SK-N-DZ (cell line): ENCODE data around the gene OLFML2B.

Experiments
- DNase-seq: peaks from one replicate; pipeline ENCODE4 v3.0.0-alpha.2; 2015; ENCODE audit warnings: low spot score

Gene OLFML2B

DNA sequence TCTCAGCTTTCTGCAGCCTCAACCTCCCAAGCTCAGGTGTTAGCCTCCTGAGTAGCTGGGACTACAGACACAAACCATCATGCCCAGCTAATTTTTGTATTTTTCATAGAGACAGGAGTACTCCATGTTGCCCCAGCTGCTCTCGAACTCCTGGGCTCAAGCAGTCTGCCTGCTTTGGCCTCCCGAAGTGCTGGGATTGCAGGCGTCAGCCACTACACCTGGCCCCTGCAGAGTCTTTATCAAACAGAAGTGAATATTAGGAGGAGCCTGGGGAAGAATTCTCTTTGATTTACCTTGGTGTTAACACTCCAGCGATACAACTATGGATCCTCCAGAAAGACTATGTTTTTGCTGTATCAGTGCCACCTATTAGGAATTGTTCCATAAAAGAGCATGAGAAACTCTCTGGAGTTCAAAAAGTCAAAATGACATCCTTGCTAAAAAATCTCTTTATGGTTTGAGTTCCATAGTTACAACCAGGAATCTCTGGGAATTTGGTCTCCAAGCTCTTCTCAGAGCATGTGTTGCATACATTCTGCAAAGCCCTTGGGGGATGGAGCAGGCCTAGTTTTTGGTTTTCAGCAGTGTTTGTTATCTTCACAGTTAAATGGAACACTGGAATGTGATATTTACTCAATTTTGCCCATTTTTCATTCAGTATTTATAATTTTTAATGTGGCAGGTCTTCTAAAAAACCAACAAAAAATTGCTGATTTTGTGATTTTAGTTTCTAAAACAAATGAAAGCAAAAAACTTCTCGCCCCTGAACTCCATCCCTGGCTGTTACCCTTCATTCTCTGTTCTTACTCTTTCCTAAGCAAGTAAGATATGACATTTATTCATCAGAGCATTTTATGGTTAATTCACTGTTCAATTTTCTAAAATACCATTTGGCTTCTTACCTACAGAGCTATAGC is 77.3 kb downstream of the OLFML2B start:
- no peak for DNase-seq

DNA sequence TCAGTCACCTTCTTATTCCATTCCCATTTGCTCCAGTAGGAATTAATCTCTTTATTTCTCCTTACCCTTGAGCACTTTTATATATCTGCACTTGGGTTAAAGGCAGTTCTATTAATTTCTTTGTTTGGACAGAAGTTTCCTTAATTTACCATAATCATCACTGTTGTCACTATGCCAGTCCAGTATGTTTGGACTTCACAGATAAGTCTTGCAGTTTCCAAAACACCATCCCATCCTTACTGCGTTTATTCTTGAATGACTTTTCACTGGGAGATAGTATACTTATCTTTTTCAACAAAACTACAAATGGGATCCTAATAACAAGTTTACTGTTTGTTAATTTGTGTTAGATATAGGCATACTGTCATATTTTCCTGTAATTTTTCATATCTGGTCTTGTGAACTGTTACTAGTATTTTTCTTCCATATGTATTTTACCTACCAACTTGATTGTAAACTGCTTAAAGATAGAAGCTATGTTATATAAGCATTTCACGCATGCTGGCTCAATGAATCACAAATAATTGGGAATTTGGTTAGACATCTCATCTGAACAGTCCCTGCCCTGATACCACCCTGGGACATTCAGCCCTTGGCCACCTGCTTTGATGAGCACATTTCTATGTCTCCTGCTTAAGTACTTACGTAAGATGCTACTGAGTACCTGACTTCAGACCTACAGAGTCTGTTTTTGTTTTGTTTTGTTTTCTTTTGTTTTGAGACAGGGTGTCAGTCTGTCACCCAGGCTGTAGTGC is 78.2 kb downstream of the OLFML2B start:
- DNase-seq, result no peak

DNA sequence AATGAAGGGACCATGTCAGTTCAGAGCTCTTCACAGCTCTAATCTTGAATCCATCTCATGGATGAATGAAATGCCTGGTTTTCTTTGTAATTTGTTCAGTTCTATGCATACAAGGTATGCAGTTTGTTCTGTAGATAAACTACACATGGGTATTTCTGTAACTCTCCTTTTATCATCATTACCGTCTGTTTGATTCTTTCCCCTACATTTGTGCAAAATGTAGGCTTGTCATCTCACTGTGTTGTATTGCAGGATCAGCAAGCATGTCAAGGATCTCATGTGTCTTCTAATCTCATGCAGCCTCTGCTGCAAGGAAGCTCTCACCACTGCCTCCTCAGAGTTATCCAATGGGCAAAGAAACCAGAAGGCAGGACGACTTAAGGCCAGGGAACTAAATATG is 79.3 kb downstream of the OLFML2B start:
- DNase-seq, result no peak

DNA sequence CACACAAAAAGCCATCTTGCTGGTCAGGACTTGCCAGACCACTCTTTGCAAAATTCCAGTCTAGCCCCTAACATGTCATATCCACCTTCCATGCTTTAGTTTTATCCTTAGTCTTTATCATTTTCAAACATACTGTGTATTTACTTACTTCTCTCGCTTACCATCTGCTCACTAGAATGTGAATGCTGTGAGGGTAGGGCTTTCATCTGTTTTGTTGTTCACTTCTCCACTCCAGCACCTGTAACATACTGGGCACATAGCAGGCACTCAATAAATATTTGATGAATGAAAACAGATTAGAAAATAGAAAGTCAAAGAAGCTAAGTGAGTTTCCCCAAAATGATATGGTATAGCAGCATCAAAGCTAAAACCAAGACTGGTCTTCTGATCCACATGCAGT is 79.9 kb downstream of the OLFML2B start:
- no peak for DNase-seq

DNA sequence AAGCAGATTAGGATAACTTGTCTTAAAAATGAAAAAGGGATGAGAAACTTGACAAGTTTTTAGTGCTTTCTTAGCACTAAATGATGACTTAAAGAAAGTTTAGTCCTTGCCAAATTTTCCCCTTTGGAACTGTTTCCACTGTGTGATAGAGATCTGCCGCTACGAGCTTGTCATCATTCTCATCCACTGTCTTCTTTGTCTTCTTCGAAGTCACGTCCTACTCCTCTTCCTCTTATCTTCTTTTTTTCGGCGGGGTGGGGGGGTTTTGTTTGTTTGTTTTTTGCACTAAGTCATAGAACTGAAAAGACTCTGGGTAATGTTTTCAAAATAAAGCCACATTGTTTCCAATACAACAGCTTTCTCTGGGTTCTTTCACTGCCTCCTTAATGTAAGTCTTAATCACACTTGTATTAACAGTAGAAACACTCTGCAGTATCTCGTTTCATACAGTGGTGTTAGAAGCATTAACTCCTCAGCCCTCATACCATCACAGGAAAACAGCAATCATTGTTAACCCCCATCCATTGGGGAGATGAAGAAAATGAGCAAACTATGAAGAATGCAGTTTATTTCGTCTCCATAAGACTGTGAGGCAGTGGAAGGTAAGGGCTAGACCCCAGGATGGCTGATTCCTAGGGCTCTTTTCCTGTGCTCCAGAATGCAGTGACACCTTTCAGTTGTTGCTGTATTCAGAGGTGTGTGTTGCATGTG is 81.8 kb downstream of the OLFML2B start:
- DNase-seq, result no peak

DNA sequence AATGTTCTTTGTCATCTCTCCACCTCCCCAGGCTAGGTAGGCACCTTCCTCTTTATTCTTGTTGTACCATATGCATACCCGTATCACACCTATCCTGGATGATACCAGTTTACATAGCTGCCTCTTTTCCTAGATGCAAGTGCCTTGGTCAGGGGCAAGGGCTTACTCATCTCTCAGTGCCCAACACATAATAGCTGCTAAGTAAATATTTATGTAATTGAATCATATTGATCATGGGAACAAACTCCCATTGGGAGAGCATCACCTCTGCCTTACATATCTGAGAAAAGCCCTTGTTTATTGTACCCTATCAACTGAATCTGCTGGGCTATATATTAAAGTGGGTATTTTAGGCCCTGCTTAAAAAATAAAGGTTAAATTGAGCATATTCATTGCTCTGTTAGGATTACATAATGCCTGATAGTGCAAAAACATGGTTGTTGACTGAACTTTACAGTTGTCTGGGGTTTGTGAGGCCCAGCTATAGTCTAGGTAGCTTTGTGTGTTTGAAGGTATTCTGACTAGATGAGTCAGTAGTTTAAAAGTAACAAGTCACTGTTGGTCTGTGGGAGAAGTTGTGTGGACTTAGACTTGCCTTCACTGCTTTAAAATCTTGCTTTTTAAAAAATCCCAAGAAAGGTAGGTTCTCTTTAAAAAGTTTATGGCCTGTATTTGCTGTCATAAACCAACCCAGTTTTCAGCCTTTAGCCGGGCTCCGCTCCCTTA is 82.6 kb downstream of the OLFML2B start:
- DNase-seq, result no peak

DNA sequence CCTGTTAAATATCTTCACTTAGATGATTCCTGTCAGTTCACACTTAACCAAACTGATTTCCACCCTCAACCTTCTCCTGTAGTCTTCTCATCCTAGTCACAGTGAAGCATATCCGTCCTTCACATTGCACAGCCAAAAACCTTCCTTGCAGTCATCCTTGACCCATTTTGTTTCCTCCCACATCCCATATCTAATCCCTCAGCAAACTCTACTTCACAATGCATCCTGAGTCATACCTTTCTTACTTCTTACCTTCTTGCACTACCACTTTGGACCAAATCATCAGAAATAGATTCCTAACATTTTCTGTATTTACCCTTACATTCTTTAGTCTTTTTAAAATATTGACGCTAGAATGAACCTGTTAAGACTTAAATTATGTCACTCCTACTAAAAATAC is 86.9 kb downstream of the OLFML2B start:
- no peak for DNase-seq

DNA sequence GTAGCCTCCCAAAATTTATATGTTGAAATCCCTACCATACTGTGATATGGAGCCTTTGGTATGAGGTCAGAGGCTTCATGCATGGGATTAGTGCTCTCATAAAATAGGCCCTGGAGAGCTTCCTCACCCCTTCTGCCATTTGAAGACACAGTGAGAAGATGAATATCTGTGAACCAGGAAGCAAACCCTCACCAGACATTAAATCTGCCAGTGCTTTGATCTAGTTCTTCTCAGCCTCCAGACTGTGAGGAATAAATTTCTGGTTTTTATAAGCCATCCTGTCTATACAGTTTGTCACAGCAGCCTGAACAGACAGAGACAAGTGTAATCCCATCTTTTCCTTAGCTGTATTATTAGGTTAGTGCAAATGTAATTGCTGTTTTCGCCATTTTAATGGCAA is 88.4 kb downstream of the OLFML2B start:
- no peak for DNase-seq

DNA sequence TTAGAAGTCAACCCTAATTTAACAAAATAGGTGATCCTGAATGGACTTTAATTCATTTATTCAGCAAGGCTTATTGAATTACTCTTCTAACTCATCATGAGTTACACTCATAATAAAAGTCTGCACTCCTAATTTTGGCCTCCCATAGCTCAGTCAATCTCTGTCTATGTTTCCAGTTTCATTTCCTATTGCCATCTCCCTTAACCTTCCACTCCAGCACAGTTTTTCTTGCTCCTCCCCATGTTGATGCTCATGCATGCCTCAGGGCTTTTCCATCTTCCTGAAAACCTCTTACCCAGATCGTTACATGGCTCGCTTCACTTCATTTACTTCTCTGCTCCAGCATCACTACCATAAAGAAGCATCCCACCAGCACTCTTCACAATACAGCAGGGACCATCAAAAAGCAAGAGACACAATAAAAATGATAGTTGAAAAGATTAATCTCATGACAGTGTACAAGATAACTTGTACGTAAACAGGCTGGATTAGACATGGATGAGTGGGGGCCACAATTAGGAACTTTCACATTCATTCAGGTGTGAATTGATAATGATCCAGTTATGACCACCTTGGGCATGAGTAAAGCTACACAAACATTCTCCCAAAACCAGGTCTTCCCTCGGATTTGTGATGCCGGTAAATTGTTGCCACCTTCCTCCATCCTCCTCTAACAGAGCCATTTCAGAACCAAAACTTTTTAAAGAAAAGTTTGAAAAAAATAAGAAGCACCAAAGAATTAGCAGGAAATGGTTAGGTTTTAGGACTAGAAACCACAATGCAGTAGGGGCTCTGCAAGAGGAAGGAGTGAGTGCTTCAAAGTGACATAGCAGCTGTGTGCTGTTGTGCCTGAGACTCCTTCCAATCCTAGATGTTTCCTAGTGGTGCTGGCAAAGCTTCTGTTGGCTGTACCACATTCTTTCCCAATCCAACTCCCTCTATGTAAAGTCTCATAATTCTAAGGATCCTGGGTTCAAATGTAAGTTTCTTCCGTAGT is 89.8 kb downstream of the OLFML2B start:
- DNase-seq, result no peak
